ENCODE measurements around the gene VPS37B. TPM values are rescaled to one million over a fixed set of nuclear protein-coding genes. Genes with fewer than 3 reads are reported as not detected.

The VPS37B gene
- total and polyA plus RNA-seq, 10 of the 15 experiments (the other 5 are each of a cell fraction or from before 2014, with no cell fraction given): 0.66 to 68.6 (median 39.6) TPM

DNA sequence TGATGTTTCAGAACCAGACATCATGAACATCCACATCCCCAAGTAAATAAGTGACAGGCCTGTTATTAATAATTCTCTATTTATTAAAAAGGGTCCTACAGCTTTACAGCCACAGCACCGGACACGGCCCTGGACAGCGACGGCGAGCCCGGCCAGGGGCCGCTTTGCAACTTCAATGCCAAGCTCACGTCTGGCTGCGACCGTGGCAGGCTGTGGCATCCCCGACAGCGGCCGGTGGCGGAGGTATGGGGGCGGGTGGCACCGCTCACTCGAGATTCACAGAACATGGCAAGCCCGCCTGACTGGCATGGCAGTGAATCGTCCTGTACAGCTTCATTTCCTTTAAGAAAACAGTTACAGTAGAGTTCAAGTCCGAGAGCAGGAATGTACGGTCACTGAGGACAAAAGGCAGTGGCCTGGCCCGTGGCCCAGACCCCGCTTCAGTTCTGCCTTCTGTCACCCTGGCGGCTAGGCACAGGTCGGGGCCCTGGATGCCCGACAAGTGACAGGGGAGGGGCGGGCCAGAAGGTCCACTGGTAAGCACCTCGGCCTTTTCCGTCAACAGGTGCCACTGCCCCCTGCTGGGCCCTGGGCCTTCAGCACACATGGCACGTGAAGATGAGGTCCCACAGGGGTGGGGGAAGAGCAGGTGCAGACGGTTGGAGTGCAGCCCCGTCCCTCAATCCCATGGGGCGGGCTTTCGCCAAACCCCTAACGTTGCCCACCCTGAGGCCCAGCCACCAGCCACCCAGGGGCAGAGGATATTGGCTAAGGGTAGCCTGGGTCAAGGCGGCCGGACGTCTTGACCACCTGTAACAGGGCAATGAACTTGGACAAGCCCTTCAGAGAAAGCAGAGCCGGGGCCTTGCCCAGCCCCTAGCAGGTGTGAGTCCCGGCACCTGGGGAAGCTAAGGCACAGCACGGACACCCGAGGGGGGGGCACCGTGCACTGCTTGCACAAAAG, 30.4 kb downstream of the VPS37B start (continued):
- TF ChIP-seq TBL1XR1 (IDR thresholded peaks at IDR 0.05; ENCODE audit: low read depth, low read length) (no peak), CUX1 (IDR thresholded peaks at IDR 0.05; ENCODE audit: insufficient replicate concordance, low read depth, low read length) (no peak), JUND (IDR thresholded peaks at IDR 0.05; ENCODE audit: low read depth, low read length) (no peak), CTCF (IDR thresholded peaks at IDR 0.05 in 2 of 3, conservative IDR thresholded peaks at IDR 0.05 in 1 of 3; ENCODE audit: control insufficient read depth in 2 of 3, extremely low read depth in 1 of 3, insufficient read depth in 1 of 3, low read depth in 3 of 3, low read length in 3 of 3) (peak; percentile 23 to 45 (median 32); a peak in 5 of 6 replicates), CHD1 (IDR thresholded peaks at IDR 0.05; ENCODE audit: low read depth, low read length) (no peak), SPI1 (IDR thresholded peaks at IDR 0.05; ENCODE audit: borderline replicate concordance, insufficient read depth, low read depth, low read length) (no peak), STAT1 (conservative IDR thresholded peaks at IDR 0.05) (no peak), TCF12 (IDR thresholded peaks at IDR 0.05; ENCODE audit: low read depth, low read length) (no peak), GATAD2B (conservative IDR thresholded peaks at IDR 0.05; ENCODE audit: low read depth) (no peak), RELA (IDR thresholded peaks at IDR 0.05; ENCODE audit: borderline replicate concordance, partially characterized antibody) (no peak), BRCA1 (IDR thresholded peaks at IDR 0.05; ENCODE audit: low read depth, low read length) (no peak), POLR2A (IDR thresholded peaks at IDR 0.05; ENCODE audit: low read depth, low read length) (peak; percentile 64), LARP7 (IDR thresholded peaks at IDR 0.05) (no peak), ETV6 (conservative IDR thresholded peaks at IDR 0.05 in 1 of 2, IDR thresholded peaks at IDR 0.05 in 1 of 2; ENCODE audit: borderline replicate concordance in 1 of 2, low read depth in 1 of 2) (no peak), CREB1 (IDR thresholded peaks at IDR 0.05; ENCODE audit: low read depth) (no peak), FOXM1 (IDR thresholded peaks at IDR 0.05; ENCODE audit: low read depth, low read length) (no peak), BCL3 (IDR thresholded peaks at IDR 0.05; ENCODE audit: borderline replicate concordance, insufficient read depth, low read depth, low read length, poor library complexity, severe bottlenecking) (no peak)
- TF ChIP-seq, protein P1, sequence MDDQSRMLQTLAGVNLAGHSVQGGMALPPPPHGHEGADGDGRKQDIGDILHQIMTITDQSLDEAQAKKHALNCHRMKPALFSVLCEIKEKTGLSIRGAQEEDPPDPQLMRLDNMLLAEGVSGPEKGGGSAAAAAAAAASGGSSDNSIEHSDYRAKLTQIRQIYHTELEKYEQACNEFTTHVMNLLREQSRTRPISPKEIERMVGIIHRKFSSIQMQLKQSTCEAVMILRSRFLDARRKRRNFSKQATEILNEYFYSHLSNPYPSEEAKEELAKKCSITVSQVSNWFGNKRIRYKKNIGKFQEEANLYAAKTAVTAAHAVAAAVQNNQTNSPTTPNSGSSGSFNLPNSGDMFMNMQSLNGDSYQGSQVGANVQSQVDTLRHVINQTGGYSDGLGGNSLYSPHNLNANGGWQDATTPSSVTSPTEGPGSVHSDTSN (IDR thresholded peaks at IDR 0.05; ENCODE audit: insufficient replicate concordance, low read depth, low read length): peak; percentile 29

All from GM12878 (cell line).